Choroid plexus epithelial cell (primary cell): Measurements from ENCODE around the gene IL4R.

Source experiments
- DNase-seq: peaks from one replicate; pipeline ENCODE4 v3.0.0-alpha.2; 2010; ENCODE audit warnings: low read depth
- H3K4me3 ChIP-seq: 2 replicates; pipeline ENCODE4 v1.5.1; 2011; ENCODE audit warnings: low read depth, mild to moderate bottlenecking, control low read depth, low read length, moderate library complexity
- TF ChIP-seq, protein P1 (sequence below): conservative IDR thresholded peaks from 2 replicates; pipeline ENCODE4 v1.5.1; 2011; ENCODE audit warnings: low read depth, mild to moderate bottlenecking, control low read depth, inconsistent platforms, low read length, moderate library complexity

Gene IL4R

DNA sequence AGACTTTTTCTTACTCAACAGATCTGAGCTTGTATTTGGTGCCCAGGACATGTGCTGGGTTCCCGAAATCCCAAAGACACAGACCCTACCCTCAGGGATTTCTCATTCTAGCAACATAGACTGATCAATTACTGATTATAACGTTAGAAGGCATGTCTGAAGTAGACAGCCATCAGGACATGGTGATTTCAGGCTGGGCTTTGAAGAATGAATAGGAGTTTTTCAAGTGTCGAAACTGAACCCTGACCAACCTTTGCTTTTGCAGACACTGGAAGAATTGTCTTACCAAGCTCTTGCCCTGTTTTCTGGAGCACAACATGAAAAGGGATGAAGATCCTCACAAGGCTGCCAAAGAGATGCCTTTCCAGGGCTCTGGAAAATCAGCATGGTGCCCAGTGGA is 48.2 kb downstream of the IL4R start:
- DNase-seq: no peak
- H3K4me3 ChIP-seq: no peak overlapping the region
- TF ChIP-seq, protein P1, sequence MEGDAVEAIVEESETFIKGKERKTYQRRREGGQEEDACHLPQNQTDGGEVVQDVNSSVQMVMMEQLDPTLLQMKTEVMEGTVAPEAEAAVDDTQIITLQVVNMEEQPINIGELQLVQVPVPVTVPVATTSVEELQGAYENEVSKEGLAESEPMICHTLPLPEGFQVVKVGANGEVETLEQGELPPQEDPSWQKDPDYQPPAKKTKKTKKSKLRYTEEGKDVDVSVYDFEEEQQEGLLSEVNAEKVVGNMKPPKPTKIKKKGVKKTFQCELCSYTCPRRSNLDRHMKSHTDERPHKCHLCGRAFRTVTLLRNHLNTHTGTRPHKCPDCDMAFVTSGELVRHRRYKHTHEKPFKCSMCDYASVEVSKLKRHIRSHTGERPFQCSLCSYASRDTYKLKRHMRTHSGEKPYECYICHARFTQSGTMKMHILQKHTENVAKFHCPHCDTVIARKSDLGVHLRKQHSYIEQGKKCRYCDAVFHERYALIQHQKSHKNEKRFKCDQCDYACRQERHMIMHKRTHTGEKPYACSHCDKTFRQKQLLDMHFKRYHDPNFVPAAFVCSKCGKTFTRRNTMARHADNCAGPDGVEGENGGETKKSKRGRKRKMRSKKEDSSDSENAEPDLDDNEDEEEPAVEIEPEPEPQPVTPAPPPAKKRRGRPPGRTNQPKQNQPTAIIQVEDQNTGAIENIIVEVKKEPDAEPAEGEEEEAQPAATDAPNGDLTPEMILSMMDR: no peak

DNA sequence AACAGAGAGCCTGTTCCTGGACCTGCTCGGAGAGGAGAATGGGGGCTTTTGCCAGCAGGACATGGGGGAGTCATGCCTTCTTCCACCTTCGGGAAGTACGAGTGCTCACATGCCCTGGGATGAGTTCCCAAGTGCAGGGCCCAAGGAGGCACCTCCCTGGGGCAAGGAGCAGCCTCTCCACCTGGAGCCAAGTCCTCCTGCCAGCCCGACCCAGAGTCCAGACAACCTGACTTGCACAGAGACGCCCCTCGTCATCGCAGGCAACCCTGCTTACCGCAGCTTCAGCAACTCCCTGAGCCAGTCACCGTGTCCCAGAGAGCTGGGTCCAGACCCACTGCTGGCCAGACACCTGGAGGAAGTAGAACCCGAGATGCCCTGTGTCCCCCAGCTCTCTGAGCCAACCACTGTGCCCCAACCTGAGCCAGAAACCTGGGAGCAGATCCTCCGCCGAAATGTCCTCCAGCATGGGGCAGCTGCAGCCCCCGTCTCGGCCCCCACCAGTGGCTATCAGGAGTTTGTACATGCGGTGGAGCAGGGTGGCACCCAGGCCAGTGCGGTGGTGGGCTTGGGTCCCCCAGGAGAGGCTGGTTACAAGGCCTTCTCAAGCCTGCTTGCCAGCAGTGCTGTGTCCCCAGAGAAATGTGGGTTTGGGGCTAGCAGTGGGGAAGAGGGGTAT is 48.9 kb downstream of the IL4R start:
- TF ChIP-seq, protein P1: no peak
- no peak overlapping the region for H3K4me3 ChIP-seq
- DNase-seq: no peak

DNA sequence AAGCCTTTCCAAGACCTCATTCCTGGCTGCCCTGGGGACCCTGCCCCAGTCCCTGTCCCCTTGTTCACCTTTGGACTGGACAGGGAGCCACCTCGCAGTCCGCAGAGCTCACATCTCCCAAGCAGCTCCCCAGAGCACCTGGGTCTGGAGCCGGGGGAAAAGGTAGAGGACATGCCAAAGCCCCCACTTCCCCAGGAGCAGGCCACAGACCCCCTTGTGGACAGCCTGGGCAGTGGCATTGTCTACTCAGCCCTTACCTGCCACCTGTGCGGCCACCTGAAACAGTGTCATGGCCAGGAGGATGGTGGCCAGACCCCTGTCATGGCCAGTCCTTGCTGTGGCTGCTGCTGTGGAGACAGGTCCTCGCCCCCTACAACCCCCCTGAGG is 49.5 kb downstream of the IL4R start:
- TF ChIP-seq, protein P1: peak; percentile 18
- no peak for DNase-seq
- H3K4me3 ChIP-seq: no peak overlapping the region

DNA sequence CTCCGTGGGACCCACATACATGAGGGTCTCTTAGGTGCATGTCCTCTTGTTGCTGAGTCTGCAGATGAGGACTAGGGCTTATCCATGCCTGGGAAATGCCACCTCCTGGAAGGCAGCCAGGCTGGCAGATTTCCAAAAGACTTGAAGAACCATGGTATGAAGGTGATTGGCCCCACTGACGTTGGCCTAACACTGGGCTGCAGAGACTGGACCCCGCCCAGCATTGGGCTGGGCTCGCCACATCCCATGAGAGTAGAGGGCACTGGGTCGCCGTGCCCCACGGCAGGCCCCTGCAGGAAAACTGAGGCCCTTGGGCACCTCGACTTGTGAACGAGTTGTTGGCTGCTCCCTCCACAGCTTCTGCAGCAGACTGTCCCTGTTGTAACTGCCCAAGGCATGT is 50.0 kb downstream of the IL4R start:
- TF ChIP-seq, protein P1: no peak
- no peak overlapping the region for H3K4me3 ChIP-seq
- DNase-seq: no peak

DNA sequence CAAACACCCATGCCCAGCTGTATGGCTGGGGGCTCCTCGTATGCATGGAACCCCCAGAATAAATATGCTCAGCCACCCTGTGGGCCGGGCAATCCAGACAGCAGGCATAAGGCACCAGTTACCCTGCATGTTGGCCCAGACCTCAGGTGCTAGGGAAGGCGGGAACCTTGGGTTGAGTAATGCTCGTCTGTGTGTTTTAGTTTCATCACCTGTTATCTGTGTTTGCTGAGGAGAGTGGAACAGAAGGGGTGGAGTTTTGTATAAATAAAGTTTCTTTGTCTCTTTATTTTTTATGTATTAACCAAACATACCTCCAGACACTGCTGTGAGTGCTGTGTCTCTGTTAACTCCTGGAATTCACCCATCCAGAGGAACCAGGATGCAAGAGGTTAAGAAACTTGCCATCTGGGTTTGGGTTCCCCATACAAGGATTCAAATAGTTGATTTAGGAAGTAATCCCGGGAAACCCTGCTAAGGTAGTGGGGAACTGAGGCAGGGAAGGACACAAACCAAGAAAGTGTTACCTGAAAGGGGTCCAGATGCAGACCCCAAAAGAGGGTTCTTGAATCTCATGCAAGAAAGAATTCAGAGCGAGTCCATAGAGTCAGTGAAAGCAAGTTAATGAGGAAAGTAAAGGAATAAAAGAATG is 50.8 kb downstream of the IL4R start:
- H3K4me3 ChIP-seq: no peak overlapping the region
- DNase-seq: no peak
- TF ChIP-seq, protein P1: no peak

DNA sequence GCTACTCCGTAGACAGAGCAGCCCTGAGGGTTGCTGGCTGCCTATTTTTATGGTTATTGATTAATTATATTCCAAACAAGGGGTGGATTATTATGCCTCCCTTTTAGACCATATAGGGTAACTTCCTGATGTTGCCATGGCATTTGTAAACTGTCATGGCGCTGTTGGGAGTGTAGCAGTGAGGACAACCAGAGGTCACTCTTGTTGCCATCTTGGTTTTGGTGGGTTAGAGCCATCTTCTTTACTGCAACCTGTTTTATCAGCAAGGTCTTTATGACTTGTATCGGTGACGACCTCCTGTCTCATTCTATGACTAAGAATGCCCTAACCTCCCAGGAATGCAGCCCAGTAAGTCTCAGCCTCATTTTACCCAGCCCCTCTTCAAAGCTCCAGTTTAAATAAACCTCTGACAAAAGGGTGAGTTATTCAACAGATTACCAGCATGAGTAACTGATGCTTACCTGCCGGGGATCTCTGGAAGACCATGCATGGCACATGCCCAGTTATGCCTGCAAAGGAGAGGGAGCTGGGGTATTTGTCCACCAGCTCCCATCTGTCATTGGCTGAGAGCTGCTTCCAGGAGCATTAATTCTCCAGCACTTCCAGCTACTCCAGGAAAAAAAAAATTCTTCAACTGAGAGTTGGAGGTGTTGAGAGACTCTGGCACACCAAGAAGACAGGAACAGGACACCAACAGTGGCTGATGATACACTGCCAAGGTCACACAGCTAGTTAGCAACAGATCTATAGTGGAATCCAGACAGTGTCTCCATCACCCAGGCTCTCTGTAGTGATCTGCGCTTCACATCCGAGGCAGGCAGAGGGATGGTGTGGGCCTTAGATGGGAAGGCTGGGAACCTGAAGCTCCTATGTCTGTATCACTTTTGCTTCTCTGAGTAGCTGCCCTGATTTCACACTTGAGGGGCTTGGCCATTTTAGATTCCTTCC is 51.6 kb downstream of the IL4R start:
- no peak overlapping the region for H3K4me3 ChIP-seq
- TF ChIP-seq, protein P1: no peak
- DNase-seq: peak; percentile 45
